H54 (cell line): Measurements from ENCODE around the gene RABGAP1L.

Experiments
- DNase-seq: peaks from one replicate; pipeline ENCODE4 v3.0.0; 2011; ENCODE audit warnings: low spot score, mixed read lengths; ENCODE audit not compliant: insufficient read length
- FAIRE-seq: peaks from 3 replicates; lab custom pipeline; 2011; peaks lifted over from hg19 to GRCh38; lab: Jason Lieb, UNC
- POLR2A ChIP-seq: IDR thresholded peaks from 2 replicates; pipeline ENCODE4 v1.6.1; 2011; ENCODE audit warnings: low read depth, mild to moderate bottlenecking, low read length

Gene RABGAP1L

GRCh38 chr1:174940646-174941175 is 781.4 kb downstream of the RABGAP1L start:
- TF ChIP-seq POLR2A: no peak
- DNase-seq: no peak
- no peak for FAIRE-seq

- FAIRE-seq: no peak
- DNase-seq: no peak
- no peak for TF ChIP-seq POLR2A
Measured at GRCh38 chr1:174942547-174943255, 783.4 kb downstream of the RABGAP1L start.

GRCh38 chr1:174946031-174946430 is 786.7 kb downstream of the RABGAP1L start:
- DNase-seq (no peak), FAIRE-seq (no peak)
- no peak for TF ChIP-seq POLR2A

- no peak for TF ChIP-seq POLR2A
- FAIRE-seq (no peak), DNase-seq (no peak)
Measured at GRCh38 chr1:174949061-174949460, 789.7 kb downstream of the RABGAP1L start.

GRCh38 chr1:174949645-174950044 is 790.3 kb downstream of the RABGAP1L start:
- FAIRE-seq (no peak), DNase-seq (no peak)
- TF ChIP-seq POLR2A: no peak

- no peak for FAIRE-seq
- DNase-seq: no peak
- no peak for TF ChIP-seq POLR2A
Measured at GRCh38 chr1:174953285-174954072, 794.2 kb downstream of the RABGAP1L start.

GRCh38 chr1:174954073-174954460 is 794.7 kb downstream of the RABGAP1L start:
- no peak for TF ChIP-seq POLR2A
- FAIRE-seq (no peak), DNase-seq (no peak)

GRCh38 chr1:174954671-174955669 is 795.6 kb downstream of the RABGAP1L start:
- no peak for DNase-seq
- no peak for FAIRE-seq
- no peak for TF ChIP-seq POLR2A

- FAIRE-seq: no peak
- no peak for TF ChIP-seq POLR2A
- DNase-seq: no peak
Measured at GRCh38 chr1:174956086-174956485, 796.8 kb downstream of the RABGAP1L start.

- no peak for TF ChIP-seq POLR2A
- FAIRE-seq: no peak
Measured at GRCh38 chr1:174956976-174957375, 797.7 kb downstream of the RABGAP1L start.

GRCh38 chr1:174957829-174958228 is 798.5 kb downstream of the RABGAP1L start:
- FAIRE-seq (no peak), DNase-seq (no peak)
- TF ChIP-seq POLR2A: no peak

More at GRCh38 chr1:174956976-174957375, 797.7 kb downstream of the RABGAP1L start:
- DNase-seq: no peak

GRCh38 chr1:174958396-174958795 is 799.1 kb downstream of the RABGAP1L start:
- no peak for TF ChIP-seq POLR2A
- FAIRE-seq (no peak), DNase-seq (no peak)

- no peak for FAIRE-seq
- TF ChIP-seq POLR2A: no peak
- DNase-seq: no peak
Measured at GRCh38 chr1:174960362-174960761, 801.0 kb downstream of the RABGAP1L start.

GRCh38 chr1:174963529-174964125 is 804.3 kb downstream of the RABGAP1L start:
- FAIRE-seq: no peak
- TF ChIP-seq POLR2A: no peak
- no peak for DNase-seq
